Left lung (tissue), 10 donors: Measurements from ENCODE around the gene PDLIM7. TPM values are rescaled to one million over a fixed set of nuclear protein-coding genes. Genes with fewer than 3 reads are reported as not detected.
A peak's percentile ranks its signal among the peaks of the same experiment; 100 is the strongest.

Experiments used
- ATAC-seq: fragments of 200-7000 bp; cut with Tn5 transposase; one replicate; pipeline ENCODE4 v1.9.1; 2020; ENCODE audit warnings: moderate library complexity
- DNase-seq, 4 donors: peaks; one replicate each; pipeline ENCODE4 v3.0.0-alpha.2; 2013 to 2020
- H3K27ac ChIP-seq, 2 donors: fragments of 200-600 bp; sonication (generic) in 1 of 2; one replicate each; pipeline versions ENCODE4 v1.5.0 to v1.8.0; 2020 to 2021
- H3K27me3 ChIP-seq, 2 donors: fragments of 200-600 bp; sonication (generic) in 1 of 2; one replicate each; pipeline versions ENCODE4 v1.5.0 to v1.8.0; 2020 to 2021
- H3K36me3 ChIP-seq, 2 donors: fragments of 200-600 bp; sonication (generic) in 1 of 2; one replicate each; pipeline versions ENCODE4 v1.5.0 to v1.8.0; 2020 to 2021
- H3K4me1 ChIP-seq, 2 donors: fragments of 200-600 bp; one replicate each; pipeline ENCODE4 v1.8.0; 2021
- H3K4me3 ChIP-seq, 2 donors: fragments of 200-600 bp; sonication (generic) in 1 of 2; one replicate each; pipeline versions ENCODE4 v1.5.0 to v1.8.0; 2020 to 2021; ENCODE audit warnings: mild to moderate bottlenecking in 1 of 2
- H3K9me3 ChIP-seq, 2 donors: fragments of 200-600 bp; sonication (generic) in 1 of 2; one replicate each; pipeline versions ENCODE4 v1.5.0 to v1.8.0; 2020 to 2021
- CTCF ChIP-seq, 2 donors: fragments of 200-600 bp; sonication (generic) in 1 of 2; IDR thresholded peaks; one replicate each; pipeline versions ENCODE4 v1.5.0 to v1.8.0; 2021; ENCODE audit warnings: antibody characterized with exemption in 2 of 2
- intact Hi-C, 2 donors: fragments of 100-400 bp; cut with DNase I; formaldehyde crosslinking; loops; one replicate each; pipeline versions ENCODE4 v1.11.2 to v1.14.2; 2022
- polyA plus RNA-seq, 6 donors: library from polyadenylated mRNA; unstranded; fragments of 120-200 nt; gene quantifications; one replicate each; pipeline ENCODE4 v1.2.1, GENCODE V29; 2013; ENCODE audit not compliant: insufficient read length in 6 of 6
- total RNA-seq, 2 donors: library from RNA; stranded (reverse); fragmentation: NEBNext Ultra II Directional; extraction: Animal tissue kit (Norgen Biotek cat#: 25700); gene quantifications; one replicate each; pipeline ENCODE4 v1.2.1, GENCODE V29; 2021
- donor health status: DM: no; HTN: yes; CAD: no.
- donor health status: DM: no; HTN: no; CAD: no.

PDLIM7 gene
- total and polyA plus RNA-seq, 8 donors = 60.9 to 141 (median 90.2) TPM

- no peak for TF ChIP-seq CTCF (IDR thresholded peaks at IDR 0.05)
- Histone ChIP-seq H3K27ac (no peak overlapping the region), H3K36me3 (peaks cover 0 to 19% of the 10 kb centered on the region in 2 donors), H3K27me3 (peaks cover 0 to 21% of the 10 kb centered on the region in 2 donors), H3K9me3 (no peaks in the 10 kb centered on the region), H3K4me3 (no peak overlapping the region), H3K4me1 (peaks cover 20 to 36% of the 10 kb centered on the region in 2 donors)
- DNase-seq (no peak), ATAC-seq (no peak)
- intact Hi-C loops = no loop called here
These were observed 19.5 kb downstream of the PDLIM7 start for GRCh38 chr5:177477701-177478477.

- no peak overlapping the region for H3K4me3 ChIP-seq
- TF ChIP-seq CTCF (IDR thresholded peaks at IDR 0.05) = no peak
- peaks cover 31 to 49% of the 10 kb centered on the region in 2 donors for H3K4me1 ChIP-seq
- H3K36me3 ChIP-seq = peaks cover 0 to 8% of the 10 kb centered on the region in 2 donors
- H3K9me3 ChIP-seq = no peaks in the 10 kb centered on the region
- DNase-seq (peak in 1 of 4 donors; percentile 79), ATAC-seq (no peak)
- intact Hi-C loops = no loop called here
- no peak overlapping the region for H3K27ac ChIP-seq
- H3K27me3 ChIP-seq = peaks cover 0 to 33% of the 10 kb centered on the region in 2 donors
These were observed 20.7 kb downstream of the PDLIM7 start for GRCh38 chr5:177476531-177477233.

GRCh38 chr5:177475563-177476427 is 21.6 kb downstream of the PDLIM7 start:
- DNase-seq = no peak
- H3K27me3 ChIP-seq = peaks cover 0 to 33% of the 10 kb centered on the region in 2 donors
- ATAC-seq = no peak
- H3K4me3 ChIP-seq = no peak overlapping the region
- no peak overlapping the region for H3K27ac ChIP-seq
- intact Hi-C loops = no loop called here
- H3K36me3 ChIP-seq = no peaks in the 10 kb centered on the region
- TF ChIP-seq CTCF (IDR thresholded peaks at IDR 0.05) = no peak
- H3K4me1 ChIP-seq = peaks cover 32 to 55% of the 10 kb centered on the region in 2 donors
- H3K9me3 ChIP-seq = no peaks in the 10 kb centered on the region

GRCh38 chr5:177474846-177475562 is 22.4 kb downstream of the PDLIM7 start:
- TF ChIP-seq CTCF (IDR thresholded peaks at IDR 0.05) = no peak
- H3K36me3 ChIP-seq = no peaks in the 10 kb centered on the region
- ATAC-seq = no peak
- intact Hi-C loops = no loop called here
- no peak overlapping the region for H3K4me3 ChIP-seq
- no peak for DNase-seq
- H3K4me1 ChIP-seq = peaks cover 29 to 50% of the 10 kb centered on the region in 2 donors
- H3K27ac ChIP-seq = no peak overlapping the region
- H3K9me3 ChIP-seq = no peaks in the 10 kb centered on the region
- H3K27me3 ChIP-seq = peaks cover 0 to 33% of the 10 kb centered on the region in 2 donors
